HepG2 (cell line): ENCODE measurements around the gene CDRT4. TPM values are rescaled to one million over a fixed set of nuclear protein-coding genes. Genes with fewer than 3 reads are reported as not detected.

Source experiments
- ATAC-seq: fragments of 200-7000 bp; cut with Tn5 transposase; 3 replicates; pipeline ENCODE4 v1.9.1; 2020; ENCODE audit warnings: mild to moderate bottlenecking, moderate library complexity
- BruUV-seq: library from RNA; stranded (reverse); fragments of 400-500 nt; replicated peaks from 2 replicates; lab custom pipeline; 2021; lab: Mats Ljungman, UMichigan
- CTCF ChIA-PET: fragments of 300-600 bp; formaldehyde crosslinking; extraction: SDS; loops from one replicate; lab custom pipeline; 2021; ENCODE audit warnings: low total read pairs, inconsistent platforms, low intra/inter-chr PET ratio; lab: Yijun Ruan, JAX
- POLR2A ChIA-PET: fragments of 350-600 bp; sonication (Branson Sonifier 250); formaldehyde crosslinking; loops from one replicate; lab custom pipeline; 2020; ENCODE audit warnings: antibody characterized with exemption, inconsistent platforms; lab: Yijun Ruan, JAX
- DNase-seq: peaks from one replicate; pipeline ENCODE4 v3.0.0-alpha.2; 2015; ENCODE audit warnings: low spot score
- FAIRE-seq: peaks from 3 replicates; lab custom pipeline; 2011; peaks lifted over from hg19 to GRCh38; lab: Jason Lieb, UNC
- H2AFZ ChIP-seq: one replicate; pipeline ENCODE4 v1.6.1; 2011; ENCODE audit warnings: low read length, inconsistent platforms
- H3K27ac ChIP-seq: fragments of 300-600 bp; 3 replicates; pipeline ENCODE4 v1.8.0; 2011; ENCODE audit warnings: mixed run types, mild to moderate bottlenecking, mixed read lengths, low read length, inconsistent platforms; ENCODE audit not compliant: insufficient read depth; ENCODE audit errors: extremely low read length
- H3K27me3 ChIP-seq, 2 experiments: fragments of 200-600 bp in 1 of 2; 2 replicates in 1 of 2; 3 replicates in 1 of 2; pipeline versions ENCODE4 v1.6.0 to v1.8.0; 2011; ENCODE audit warnings: low read length in 2 of 2, mild to moderate bottlenecking in 2 of 2, moderate library complexity in 2 of 2, inconsistent platforms in 1 of 2; ENCODE audit not compliant: insufficient read depth in 2 of 2, control insufficient read depth in 1 of 2
- H3K36me3 ChIP-seq, 2 experiments: fragments of 200-600 bp in 1 of 2; replicated peaks in 1 of 2; 2 replicates in 1 of 2; 3 replicates in 1 of 2; pipeline versions ENCODE4 v1.5.1 to v1.8.0; 2011; ENCODE audit warnings: low read length in 2 of 2, inconsistent platforms in 1 of 2; ENCODE audit not compliant: insufficient read depth in 2 of 2, control insufficient read depth in 1 of 2
- H3K4me1 ChIP-seq: 2 replicates; pipeline ENCODE4 v1.5.1; 2012; ENCODE audit warnings: low read length, inconsistent platforms; ENCODE audit not compliant: insufficient read depth
- H3K4me2 ChIP-seq: 2 replicates; pipeline ENCODE4 v1.6.0; 2011; ENCODE audit warnings: low read depth, low read length, inconsistent platforms
- H3K4me3 ChIP-seq, 3 experiments: fragments of 200-600 bp in 1 of 3; sonication (generic), shearing (Covaris generic) in 1 of 3; replicated peaks in 1 of 3; 2 replicates each; pipeline ENCODE4 v1.5.1; 2011 to 2016; ENCODE audit warnings: low read length in 3 of 3, inconsistent platforms in 2 of 3, low read depth in 2 of 3, mild to moderate bottlenecking in 2 of 3, control low read depth in 1 of 3, mixed read lengths in 1 of 3; ENCODE audit not compliant: insufficient read depth in 1 of 3
- H3K79me2 ChIP-seq: one replicate; pipeline ENCODE4 v1.6.1; 2011; ENCODE audit warnings: low read length, inconsistent platforms; ENCODE audit not compliant: insufficient read depth
- H3K9ac ChIP-seq: 2 replicates; pipeline ENCODE4 v1.6.0; 2011; ENCODE audit warnings: mild to moderate bottlenecking, low read depth, low read length, inconsistent platforms; ENCODE audit not compliant: insufficient read depth
- H3K9me3 ChIP-seq: 2 replicates; pipeline ENCODE4 v1.5.1; 2012; ENCODE audit warnings: mild to moderate bottlenecking, low read length
- H4K20me1 ChIP-seq: 2 replicates; pipeline ENCODE4 v1.6.0; 2011; ENCODE audit warnings: inconsistent platforms, mild to moderate bottlenecking, low read length, moderate library complexity; ENCODE audit not compliant: insufficient read depth
- AKAP8 ChIP-seq: sonication (generic); formaldehyde crosslinking; IDR thresholded peaks from 2 replicates; pipeline ENCODE4 v1.5.1; 2020; ENCODE audit warnings: mild to moderate bottlenecking, missing genetic modification reagents
- ATF4 ChIP-seq, 2 experiments: fragments of 450-650 bp in 1 of 2; sonication (generic) in 1 of 2; formaldehyde crosslinking; IDR thresholded peaks; 2 replicates each; pipeline versions ENCODE4 v1.5.0 to v1.8.0; 2020 to 2022; ENCODE audit warnings: mild to moderate bottlenecking in 1 of 2, missing genetic modification reagents in 1 of 2
- CERS6 ChIP-seq: sonication (generic); formaldehyde crosslinking; IDR thresholded peaks from 2 replicates; pipeline ENCODE4 v1.5.0; 2020; ENCODE audit warnings: missing genetic modification reagents
- GMEB1 ChIP-seq: sonication (generic); formaldehyde crosslinking; IDR thresholded peaks from 2 replicates; pipeline ENCODE4 v1.5.1; 2020; ENCODE audit warnings: missing genetic modification reagents, mild to moderate bottlenecking, borderline replicate concordance
- HNF1B ChIP-seq: sonication (generic); formaldehyde crosslinking; IDR thresholded peaks from 2 replicates; pipeline ENCODE4 v1.5.1; 2020; ENCODE audit warnings: mild to moderate bottlenecking, moderate library complexity, missing genetic modification reagents
- KAT2B ChIP-seq: fragments of 150-350 bp; IDR thresholded peaks from 2 replicates; pipeline ENCODE4 v1.6.1; 2014; ENCODE audit warnings: low read depth, low read length, borderline replicate concordance
- MYNN ChIP-seq: sonication (generic); formaldehyde crosslinking; IDR thresholded peaks from 2 replicates; pipeline ENCODE4 v1.4.0; 2020; ENCODE audit warnings: mild to moderate bottlenecking, low read depth, missing genetic modification reagents
- NR2F6 ChIP-seq, 2 experiments: IDR thresholded peaks; 2 replicates each; pipeline ENCODE4 v1.6.1; 2016; ENCODE audit warnings: antibody characterized with exemption in 1 of 2, mild to moderate bottlenecking in 1 of 2
- POGK ChIP-seq: sonication (generic); formaldehyde crosslinking; conservative IDR thresholded peaks from 2 replicates; pipeline ENCODE4 v1.8.0; 2022; ENCODE audit warnings: mild to moderate bottlenecking, moderate library complexity, missing genetic modification reagents
- SSRP1 ChIP-seq: IDR thresholded peaks from 2 replicates; pipeline ENCODE4 v1.6.1; 2016; ENCODE audit warnings: control low read depth
- ZMYM2 ChIP-seq: sonication (generic); formaldehyde crosslinking; IDR thresholded peaks from 2 replicates; pipeline ENCODE4 v1.8.0; 2022; ENCODE audit warnings: mild to moderate bottlenecking, missing genetic modification reagents
- ZNF281 ChIP-seq: sonication (generic); formaldehyde crosslinking; IDR thresholded peaks from 2 replicates; pipeline ENCODE4 v1.4.0; 2020; ENCODE audit warnings: missing genetic modification reagents, borderline replicate concordance
- ZNF333 ChIP-seq: sonication (generic); formaldehyde crosslinking; IDR thresholded peaks from 2 replicates; pipeline ENCODE4 v1.4.0; 2020; ENCODE audit warnings: mild to moderate bottlenecking, missing genetic modification reagents, borderline replicate concordance
- WGBS: methylation state at CpG from one replicate; pipeline ENCODE4 v1.1.6; 2017; ENCODE audit warnings: low lambda C conversion rate; 5-methylcytosine and 5-hydroxymethylcytosine counted together
- in situ Hi-C: cut with HindIII; loops from 2 replicates; pipeline ENCODE4 v1.10.0; 2017; ENCODE audit warnings: low pct_unique_long_range_greater_than_20kb; ENCODE audit not compliant: extremely low pct_ligation_motif_present
- intact Hi-C: fragments of 100-400 bp; cut with micrococcal nuclease; formaldehyde crosslinking; loops from one replicate; pipeline ENCODE4 v1.10.0; 2022; ENCODE audit not compliant: unreplicated experiment
- polyA plus RNA-seq, 8 experiments: library from polyadenylated mRNA; depleted of rRNA in 3 of 8; stranded (reverse) in 7 of 8; unstranded in 1 of 8; fragments of >200 nt; fragmentation: Illumina TruSeq in 4 of 8; extraction: Trizol in 4 of 8; gene quantifications; 2 replicates each; pipeline versions ENCODE4 v1.2.1 to v1.2.3, GENCODE V29; 2011 to 2016; ENCODE audit warnings: low read depth in 4 of 8, missing spikeins in 1 of 8, mixed read lengths in 1 of 8; ENCODE audit not compliant: insufficient read depth in 1 of 8
- total RNA-seq, 5 experiments: library from RNA; depleted of rRNA; stranded (reverse); fragments of >200 nt; fragmentation: Illumina TruSeq; extraction: Trizol; gene quantifications; 2 replicates each; pipeline ENCODE4 v1.2.3, GENCODE V29; 2016; ENCODE audit warnings: low read depth in 1 of 5

Gene CDRT4
- total and polyA plus RNA-seq, 2 of the 13 experiments (the other 11 are each of a cell fraction or from before 2014, with no cell fraction given): 5.8 to 12.1 TPM

GRCh38 chr17:15397620-15398019 lies 69.8 kb downstream of the CDRT4 start (continued):
- TF ChIP-seq CERS6 (CRISPR knock-in tag) (no peak), KAT2B (no peak), GMEB1 (CRISPR knock-in tag) (no peak), HNF1B (no peak), SSRP1 (CRISPR knock-in tag) (no peak), AKAP8 (CRISPR knock-in tag) (no peak)
- TF ChIP-seq, all 625 proteins: peak for 0

GRCh38 chr17:15395091-15395490 lies 72.3 kb downstream of the CDRT4 start:
- Histone ChIP-seq H3K4me1 (peaks cover 12% of the 10 kb centered on the region; the same call in 1 of the 2 replicates), H4K20me1 (no peaks in the 10 kb centered on the region), H3K79me2 (no peaks in the 10 kb centered on the region), H3K4me3 (no peak overlapping the region), H3K4me2 (no peak overlapping the region), H3K27me3 (no peaks in the 10 kb centered on the region), H3K9ac (no peak overlapping the region), H2AFZ (no peak overlapping the region), H3K9me3 (no peaks in the 10 kb centered on the region), H3K36me3 (no peaks in the 10 kb centered on the region), H3K27ac (no peak overlapping the region)
- DNase-seq: no peak
- POLR2A ChIA-PET: no interaction called here
- ATAC-seq: no peak
- in situ Hi-C loops (no loop called here), intact Hi-C loops (no loop called here)
- WGBS: 53% methylated on average over 4 of the region's 4 CpGs
- FAIRE-seq: no peak
- BruUV-seq: no TSS peak
- CTCF ChIA-PET: no interaction called here
- TF ChIP-seq POGK (no peak), MYNN (CRISPR knock-in tag) (no peak), ATF4 (CRISPR knock-in tag; IDR thresholded peaks at IDR 0.05) (no peak), ZNF281 (CRISPR knock-in tag) (no peak), ZNF333 (CRISPR knock-in tag) (no peak), NR2F6 (IDR thresholded peaks at IDR 0.05) (no peak), NR2F6 (CRISPR knock-in tag; IDR thresholded peaks at IDR 0.05) (no peak), ZMYM2 (CRISPR knock-in tag) (no peak)
